ENCODE results near the gene CACNA1C. TPM values are rescaled to one million over a fixed set of nuclear protein-coding genes. Genes with fewer than 3 reads are reported as not detected.
A peak's percentile ranks its signal among the peaks of the same experiment; 100 is the strongest.

The CACNA1C gene
- total RNA-seq, 4 donors from 2014 or later = 44.1 to 104 (median 49.4) TPM

DNA sequence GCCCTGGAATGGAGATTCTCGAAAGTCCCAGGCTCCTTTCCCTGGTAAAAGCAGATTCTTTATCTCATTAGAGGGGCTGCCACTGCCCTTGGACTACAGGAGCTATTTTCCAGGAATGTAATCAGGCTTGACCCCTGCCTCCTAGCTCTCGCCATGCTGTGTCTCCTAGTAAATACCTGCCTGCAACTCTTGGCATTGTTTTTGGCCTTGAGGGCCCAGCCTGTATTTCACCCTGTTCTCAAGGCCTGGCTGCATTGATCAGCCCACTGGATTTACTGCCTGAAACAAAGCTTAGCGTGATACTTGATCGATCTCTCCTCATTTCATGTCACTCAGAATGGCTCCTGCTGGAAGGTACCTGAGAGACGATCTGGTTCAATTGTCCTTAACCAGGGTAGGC is 273.7 kb downstream of the CACNA1C start:
- DNase-seq (ENCODE audit: extremely low spot score) = no peak
- no peak for TF ChIP-seq EP300 (IDR thresholded peaks at IDR 0.05)
- TF ChIP-seq POLR2AphosphoS5 (IDR thresholded peaks at IDR 0.05) = no peak
- TF ChIP-seq, protein P1, sequence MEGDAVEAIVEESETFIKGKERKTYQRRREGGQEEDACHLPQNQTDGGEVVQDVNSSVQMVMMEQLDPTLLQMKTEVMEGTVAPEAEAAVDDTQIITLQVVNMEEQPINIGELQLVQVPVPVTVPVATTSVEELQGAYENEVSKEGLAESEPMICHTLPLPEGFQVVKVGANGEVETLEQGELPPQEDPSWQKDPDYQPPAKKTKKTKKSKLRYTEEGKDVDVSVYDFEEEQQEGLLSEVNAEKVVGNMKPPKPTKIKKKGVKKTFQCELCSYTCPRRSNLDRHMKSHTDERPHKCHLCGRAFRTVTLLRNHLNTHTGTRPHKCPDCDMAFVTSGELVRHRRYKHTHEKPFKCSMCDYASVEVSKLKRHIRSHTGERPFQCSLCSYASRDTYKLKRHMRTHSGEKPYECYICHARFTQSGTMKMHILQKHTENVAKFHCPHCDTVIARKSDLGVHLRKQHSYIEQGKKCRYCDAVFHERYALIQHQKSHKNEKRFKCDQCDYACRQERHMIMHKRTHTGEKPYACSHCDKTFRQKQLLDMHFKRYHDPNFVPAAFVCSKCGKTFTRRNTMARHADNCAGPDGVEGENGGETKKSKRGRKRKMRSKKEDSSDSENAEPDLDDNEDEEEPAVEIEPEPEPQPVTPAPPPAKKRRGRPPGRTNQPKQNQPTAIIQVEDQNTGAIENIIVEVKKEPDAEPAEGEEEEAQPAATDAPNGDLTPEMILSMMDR (IDR thresholded peaks at IDR 0.05) = no peak
- no peak for TF ChIP-seq POLR2A (IDR thresholded peaks at IDR 0.05; ENCODE audit: low read depth)
- intact Hi-C loops (cut with DNase I) = no loop called here
- peaks cover 34 to 50% (median 41%) of the 10 kb centered on the region in 4 donors for H3K4me1 ChIP-seq
- H3K9me3 ChIP-seq = no peaks in the 10 kb centered on the region
- H3K27me3 ChIP-seq = no peaks in the 10 kb centered on the region
- no peak overlapping the region for H3K4me3 ChIP-seq
- H3K27ac ChIP-seq (replicated peaks in 1 of 4) = no peak overlapping the region
- 95% methylated on average over 5 of the region's 5 CpGs for WGBS
- no peaks in the 10 kb centered on the region for H3K36me3 ChIP-seq

DNA sequence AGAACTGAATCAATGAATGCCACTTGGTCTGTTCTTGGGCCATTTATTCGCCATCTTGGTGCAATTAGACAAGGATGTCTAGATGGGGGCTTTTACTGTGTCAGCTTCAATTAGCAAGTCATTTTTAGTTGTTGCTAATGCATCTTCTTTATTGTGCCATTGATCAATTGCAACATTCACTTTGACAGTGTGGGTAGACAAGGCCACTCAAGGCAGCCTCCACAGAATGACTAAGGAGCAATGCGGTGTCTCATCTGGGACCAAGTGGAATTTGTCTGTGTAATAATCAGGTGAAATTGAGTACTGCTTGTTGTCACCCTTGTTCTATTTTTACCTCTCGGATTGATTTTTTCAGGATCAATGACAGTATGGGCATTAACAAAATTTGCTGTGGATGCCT is 275.9 kb downstream of the CACNA1C start:
- peaks cover 33 to 49% (median 45%) of the 10 kb centered on the region in 4 donors for H3K4me1 ChIP-seq
- DNase-seq (ENCODE audit: extremely low spot score) = no peak

DNA sequence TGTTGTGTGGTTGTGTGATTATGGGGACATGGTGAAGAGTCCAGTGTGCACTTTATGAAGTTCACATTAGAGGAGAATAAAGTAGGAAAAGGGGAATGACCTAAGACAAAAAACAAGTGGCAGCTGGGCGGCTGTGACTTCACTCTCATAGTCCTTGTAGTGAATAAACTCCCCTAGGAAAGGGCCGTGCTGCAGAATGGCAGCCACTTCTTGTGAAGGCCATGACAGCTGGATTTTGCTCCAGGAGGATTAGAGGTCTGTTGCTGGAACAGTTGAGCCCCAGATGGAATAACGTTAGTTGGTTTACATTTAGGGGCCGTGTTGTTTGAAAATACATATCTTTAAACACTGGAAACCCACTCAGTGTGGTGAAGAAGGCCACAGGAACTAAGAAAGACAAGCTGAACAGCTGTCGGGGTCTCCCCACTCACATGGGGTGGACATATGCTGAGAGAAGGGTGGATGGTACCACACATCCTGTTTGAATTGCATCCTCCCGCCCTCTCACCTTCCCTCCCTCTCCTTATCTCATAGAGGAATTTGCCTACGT is 276.9 kb downstream of the CACNA1C start:
- TF ChIP-seq POLR2AphosphoS5 (IDR thresholded peaks at IDR 0.05) (no peak), EP300 (IDR thresholded peaks at IDR 0.05) (no peak), POLR2A (IDR thresholded peaks at IDR 0.05; ENCODE audit: low read depth) (no peak)
- TF ChIP-seq, protein P1 (IDR thresholded peaks at IDR 0.05) = no peak
- WGBS = 55% methylated on average over 7 of the region's 7 CpGs
- no peak for DNase-seq (ENCODE audit: extremely low spot score)
- H3K36me3 ChIP-seq = no peaks in the 10 kb centered on the region
- peaks cover 22 to 39% (median 35%) of the 10 kb centered on the region in 4 donors for H3K4me1 ChIP-seq
- H3K9me3 ChIP-seq = no peaks in the 10 kb centered on the region
- H3K4me3 ChIP-seq = no peak overlapping the region
- H3K27me3 ChIP-seq = no peaks in the 10 kb centered on the region
- intact Hi-C loops (cut with DNase I) = no loop called here
- H3K27ac ChIP-seq (replicated peaks in 1 of 4) = no peak overlapping the region

More for the DNA sequence above, 275.9 kb downstream of the CACNA1C start:
- H3K36me3 ChIP-seq = no peaks in the 10 kb centered on the region
- intact Hi-C loops (cut with DNase I) = no loop called here
- 85% methylated on average over 3 of the region's 3 CpGs for WGBS
- no peaks in the 10 kb centered on the region for H3K9me3 ChIP-seq
- H3K27ac ChIP-seq (replicated peaks in 1 of 4) = no peak overlapping the region
- no peak overlapping the region for H3K4me3 ChIP-seq
- no peaks in the 10 kb centered on the region for H3K27me3 ChIP-seq
- TF ChIP-seq POLR2AphosphoS5 (IDR thresholded peaks at IDR 0.05) = no peak
- TF ChIP-seq, protein P1 (IDR thresholded peaks at IDR 0.05) = no peak

DNA sequence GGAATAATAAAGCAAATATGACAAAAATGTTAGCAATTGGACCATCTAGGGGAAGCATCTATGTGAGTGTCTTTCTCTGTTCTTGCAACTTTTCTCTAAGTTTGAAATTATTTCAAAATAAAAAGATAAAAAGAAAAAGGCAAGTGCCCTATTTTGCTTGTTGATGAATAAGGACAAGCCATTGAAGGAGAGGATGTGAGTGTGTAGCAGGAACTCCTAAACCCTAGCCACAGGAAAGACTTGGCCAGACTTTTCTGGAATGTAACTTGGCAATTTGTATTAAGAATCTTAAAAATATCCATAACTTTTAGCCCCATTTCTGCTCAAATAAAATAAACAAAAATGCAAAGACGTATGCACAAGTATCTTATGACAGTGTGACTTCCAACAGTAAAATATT is 279.4 kb downstream of the CACNA1C start:
- H3K4me3 ChIP-seq = no peak overlapping the region
- no peaks in the 10 kb centered on the region for H3K36me3 ChIP-seq
- peaks cover 44 to 57% (median 51%) of the 10 kb centered on the region in 4 donors for H3K4me1 ChIP-seq
- no peaks in the 10 kb centered on the region for H3K9me3 ChIP-seq
- H3K27me3 ChIP-seq = no peaks in the 10 kb centered on the region
- no peak for TF ChIP-seq EP300 (IDR thresholded peaks at IDR 0.05)
- no peak for TF ChIP-seq POLR2AphosphoS5 (IDR thresholded peaks at IDR 0.05)
- TF ChIP-seq, protein P1 (IDR thresholded peaks at IDR 0.05) = no peak
- TF ChIP-seq POLR2A (IDR thresholded peaks at IDR 0.05; ENCODE audit: low read depth) = no peak
- intact Hi-C loops (cut with DNase I) = no loop called here
- 31% methylated on average over 1 of the region's 1 CpG for WGBS
- peak overlapping the region in 3 of 4 donors; percentile 2 to 88 (median 9) for H3K27ac ChIP-seq (replicated peaks in 1 of 4)
- no peak for DNase-seq (ENCODE audit: extremely low spot score)

DNA sequence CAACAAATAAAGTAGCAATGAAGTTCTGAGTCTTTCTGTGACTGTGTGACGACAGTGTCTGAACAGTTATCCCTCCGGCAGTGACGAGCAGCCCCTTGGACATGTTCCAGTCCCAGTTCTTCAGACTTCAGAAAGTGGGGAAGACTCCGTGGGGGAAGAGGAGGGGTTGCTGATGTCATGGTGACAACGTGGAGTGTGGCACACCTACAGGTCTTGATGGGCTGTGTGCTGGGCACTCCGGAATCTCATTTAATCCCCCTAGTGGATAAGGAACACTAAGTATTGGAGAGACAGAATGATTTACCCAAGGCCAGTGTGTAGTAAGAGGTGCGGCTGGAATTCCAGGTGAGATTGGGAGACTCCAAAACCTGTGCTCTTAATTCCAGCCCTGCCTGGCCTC is 280.2 kb downstream of the CACNA1C start:
- intact Hi-C loops (cut with DNase I) = no loop called here
- TF ChIP-seq POLR2AphosphoS5 (IDR thresholded peaks at IDR 0.05) = no peak
- TF ChIP-seq EP300 (IDR thresholded peaks at IDR 0.05) = no peak
- TF ChIP-seq, protein P1 (IDR thresholded peaks at IDR 0.05) = no peak
- TF ChIP-seq POLR2A (IDR thresholded peaks at IDR 0.05; ENCODE audit: low read depth) = no peak
- H3K36me3 ChIP-seq = no peaks in the 10 kb centered on the region
- no peak overlapping the region for H3K4me3 ChIP-seq
- H3K27me3 ChIP-seq = no peaks in the 10 kb centered on the region
- H3K9me3 ChIP-seq = no peaks in the 10 kb centered on the region
- H3K27ac ChIP-seq (replicated peaks in 1 of 4) = peak overlapping the region; percentile 2 to 88 (median 26)
- peaks cover 51 to 64% (median 58%) of the 10 kb centered on the region in 4 donors for H3K4me1 ChIP-seq
- WGBS = 49% methylated on average over 7 of the region's 7 CpGs
- no peak for DNase-seq (ENCODE audit: extremely low spot score)
